Measurements from ENCODE around the gene FHOD3.

FHOD3 gene

DNA sequence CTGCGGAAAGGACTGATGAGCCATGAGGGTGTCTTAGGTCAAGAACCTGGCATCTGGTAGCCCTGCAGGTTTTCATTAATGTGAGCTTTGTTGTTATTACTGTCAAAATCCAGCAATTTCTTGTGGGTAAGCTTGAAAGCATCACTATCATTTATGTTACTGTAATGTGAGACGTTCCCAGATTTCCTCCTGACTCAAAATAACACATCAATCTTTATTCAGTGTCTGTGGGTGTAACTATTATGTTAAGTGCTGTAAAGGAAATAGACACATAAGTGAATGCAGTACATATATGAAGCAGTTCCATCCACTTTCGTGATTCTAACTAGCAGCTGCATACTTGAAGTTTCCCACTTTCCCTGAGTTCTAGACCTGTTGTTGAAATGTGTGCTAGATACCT lies 89.8 kb downstream of the FHOD3 start:
- no peak for DNase-seq

DNA sequence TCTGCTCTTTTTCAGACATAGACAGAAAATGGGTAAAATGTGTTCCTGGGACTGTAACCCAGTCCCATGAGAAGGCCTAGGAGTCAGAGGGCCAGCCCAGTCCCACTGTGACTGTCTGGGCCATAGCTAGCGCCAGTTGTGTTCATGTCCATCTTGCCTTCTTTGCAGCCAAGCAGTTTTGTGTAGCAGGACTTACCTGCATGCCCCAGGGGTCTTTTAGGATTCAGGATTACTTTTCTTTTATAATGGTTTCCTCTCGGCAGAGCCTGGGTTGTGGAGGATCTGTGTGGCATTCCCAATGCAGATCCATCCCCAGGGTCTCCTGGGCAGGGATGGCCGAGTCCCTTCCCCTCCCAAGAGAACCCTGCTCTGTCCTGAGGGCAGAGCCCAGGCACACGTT lies 90.8 kb downstream of the FHOD3 start:
- no peak for DNase-seq

DNA sequence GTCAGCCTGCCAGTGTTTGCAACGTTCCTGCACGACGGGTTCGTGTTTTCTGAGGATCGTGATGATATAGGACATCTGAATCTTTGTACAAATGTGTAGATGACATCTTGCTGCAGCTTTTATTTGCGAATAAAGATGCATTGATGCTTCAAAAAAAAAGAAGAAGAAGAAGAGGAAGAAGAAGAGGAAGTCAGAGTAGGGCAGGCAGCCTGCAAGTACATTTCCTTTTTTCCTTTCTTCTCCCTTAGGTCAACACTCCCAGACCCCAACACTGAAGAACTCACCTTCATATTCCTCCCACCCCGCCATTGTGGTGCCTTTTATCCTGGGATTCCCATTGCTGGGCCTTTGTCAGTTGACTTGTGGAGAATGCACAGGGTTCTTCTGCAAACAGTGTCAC lies 91.5 kb downstream of the FHOD3 start:
- DNase-seq: no peak

DNA sequence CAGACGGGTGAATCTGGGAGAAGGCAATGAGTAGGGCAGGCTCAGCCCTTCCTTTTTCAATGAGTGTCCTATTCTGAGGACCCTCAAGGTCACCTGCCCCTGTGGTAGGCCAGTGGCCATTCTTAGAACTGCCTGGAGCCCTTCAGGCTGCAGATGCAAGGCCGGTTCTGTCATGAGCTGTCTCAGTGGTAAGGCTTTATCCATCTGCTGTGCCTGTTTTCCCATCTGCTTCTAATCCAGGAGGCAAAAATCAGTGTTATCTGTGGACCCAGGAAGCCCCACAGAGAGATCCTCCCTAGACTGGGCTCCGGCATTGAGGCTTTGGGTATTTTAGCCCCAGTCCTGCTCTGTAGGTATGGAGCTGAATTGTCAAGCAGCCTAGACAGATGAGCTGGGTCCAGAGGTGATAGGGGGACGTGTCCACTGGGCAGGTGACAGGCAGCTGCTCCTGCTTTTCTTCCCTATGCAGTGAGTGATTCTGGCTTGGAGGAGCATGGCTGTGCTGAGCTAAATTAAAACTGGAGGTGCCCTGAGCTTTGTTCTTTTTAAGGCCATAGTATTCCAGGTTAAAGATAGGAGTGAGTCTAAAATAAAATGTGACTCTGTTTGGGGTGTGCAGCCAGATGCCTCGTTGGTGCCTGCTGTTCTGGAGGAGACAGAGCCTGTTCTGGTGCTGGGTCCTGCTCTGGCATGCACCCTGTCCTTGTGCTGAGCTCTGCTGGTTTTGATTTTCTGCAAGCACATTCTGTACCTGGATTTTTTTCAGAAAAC lies 92.5 kb downstream of the FHOD3 start:
- no peak for DNase-seq

DNA sequence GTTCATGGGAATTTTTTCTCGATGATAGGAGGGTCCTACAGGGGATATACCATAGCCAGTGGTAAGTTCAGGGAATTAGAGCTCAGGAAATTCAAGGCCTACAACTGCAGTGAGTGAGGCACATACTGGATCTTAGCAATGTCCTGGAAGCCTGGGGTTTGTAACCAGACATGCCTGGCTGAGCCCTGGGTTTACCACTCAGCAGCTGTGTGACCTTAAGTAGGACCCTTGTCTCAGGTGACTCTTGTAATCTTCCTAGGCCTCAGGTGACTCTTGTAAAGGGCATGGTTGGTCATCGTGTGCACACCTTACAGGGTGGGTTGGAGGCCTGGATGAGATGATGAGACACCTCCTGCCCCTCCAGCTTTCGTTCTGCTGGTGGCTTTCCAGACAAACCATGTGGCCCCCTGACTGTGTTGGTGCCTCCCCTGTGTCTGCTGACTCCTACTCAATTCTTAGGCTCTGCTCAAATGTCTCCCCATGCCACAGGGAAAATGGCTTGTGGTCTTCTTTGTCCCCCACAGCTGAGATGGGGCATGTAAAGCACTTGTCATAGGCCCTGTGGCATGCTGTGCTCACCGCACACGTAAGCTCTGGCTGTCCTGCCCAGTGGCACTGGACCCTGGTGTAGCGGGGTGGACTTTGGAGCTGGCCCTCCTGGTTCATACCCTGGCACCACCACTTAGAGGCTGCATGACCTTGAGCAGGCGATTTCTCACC lies 94.1 kb downstream of the FHOD3 start:
- DNase-seq: no peak

DNA sequence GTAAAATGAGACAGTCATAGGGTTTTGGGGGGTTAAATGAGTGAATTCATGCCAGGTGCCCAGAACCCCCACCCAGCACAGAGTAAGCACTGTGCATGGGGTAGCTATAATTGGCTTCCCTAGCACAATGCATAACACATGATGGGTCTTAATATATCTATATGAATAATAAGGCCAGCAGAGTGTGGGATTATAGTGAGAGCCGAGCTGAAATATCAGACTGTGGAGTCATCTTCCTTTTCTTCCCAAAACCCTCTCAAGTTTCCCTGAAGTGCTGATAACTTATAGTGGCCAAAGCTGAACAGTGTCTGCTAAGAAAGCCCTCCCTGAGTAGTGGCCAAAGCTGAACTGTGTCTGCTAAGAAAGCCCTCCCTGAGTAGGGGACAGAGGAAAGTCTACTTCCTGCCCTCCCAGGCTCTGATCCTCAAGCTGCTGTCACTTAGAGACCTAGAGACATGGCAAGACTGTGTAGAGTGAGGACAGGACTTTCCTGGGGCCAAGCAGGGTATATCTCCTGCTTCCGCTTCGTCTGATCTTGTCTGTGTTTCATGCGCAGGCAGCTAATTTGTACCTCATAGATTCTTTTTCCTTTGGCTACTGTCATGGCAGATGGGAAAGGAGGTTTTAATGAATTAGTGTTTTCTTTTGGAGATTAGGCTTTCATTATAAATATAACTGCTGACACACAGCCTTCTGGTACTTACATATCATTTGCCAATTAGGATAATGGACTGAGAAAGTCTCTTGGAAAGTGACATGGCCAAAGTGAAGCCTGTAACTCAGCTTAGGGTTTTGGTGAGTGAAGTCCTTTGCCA lies 94.9 kb downstream of the FHOD3 start:
- no peak for DNase-seq

DNA sequence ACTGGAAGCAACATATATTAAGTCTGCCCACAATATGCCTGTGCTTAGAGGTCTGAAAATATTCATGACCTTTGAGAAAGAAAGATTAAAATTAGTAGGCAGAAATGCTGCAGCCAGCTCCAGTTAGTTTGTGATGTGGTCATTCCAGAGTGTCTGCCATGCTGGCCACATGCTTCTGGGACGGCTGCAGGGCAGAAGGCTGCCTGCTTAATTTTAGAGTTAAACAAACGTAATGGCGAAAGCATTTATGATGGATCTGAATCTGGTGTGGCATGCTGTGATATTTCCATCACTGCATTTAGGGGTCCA lies 95.4 kb downstream of the FHOD3 start:
- DNase-seq: no peak

DNA sequence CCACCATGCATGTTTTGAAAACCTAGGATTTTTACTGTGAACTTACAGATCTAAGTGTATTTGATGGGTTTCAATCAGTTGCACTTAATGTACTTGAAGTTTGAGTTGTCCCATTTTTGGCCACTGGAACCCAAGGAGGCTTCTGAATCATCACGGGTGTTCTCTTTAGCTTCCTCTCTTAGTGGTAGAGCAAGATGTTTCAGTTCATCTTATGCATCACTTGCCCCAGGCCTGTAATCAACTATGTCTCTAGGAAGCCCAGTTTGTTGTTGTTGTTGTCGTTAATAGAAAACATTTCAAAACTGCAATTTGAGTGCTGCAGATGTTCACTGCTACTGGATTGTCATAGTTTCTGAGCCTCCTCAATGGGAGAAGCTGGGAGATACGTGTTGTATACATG lies 97.0 kb downstream of the FHOD3 start:
- DNase-seq: no peak

DNA sequence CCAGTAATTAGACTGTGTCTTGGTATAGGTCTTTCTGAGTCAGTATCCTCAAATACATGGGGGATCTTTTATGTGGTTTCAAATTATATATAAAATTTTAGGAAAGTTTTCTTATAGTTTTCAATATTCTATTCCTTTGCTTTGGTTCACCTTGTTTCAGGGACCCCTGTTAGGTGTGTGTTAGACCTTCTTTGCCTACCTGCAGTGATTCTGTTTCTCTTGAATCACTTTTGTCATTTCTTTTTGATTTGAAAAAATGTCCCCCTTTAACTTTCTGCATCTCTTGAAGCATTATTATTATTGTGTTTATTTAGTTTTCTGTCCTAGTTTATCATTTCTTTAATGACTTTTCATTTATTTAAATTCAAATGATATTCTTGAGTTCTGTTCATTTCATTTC lies 98.7 kb downstream of the FHOD3 start:
- no peak for DNase-seq

DNA sequence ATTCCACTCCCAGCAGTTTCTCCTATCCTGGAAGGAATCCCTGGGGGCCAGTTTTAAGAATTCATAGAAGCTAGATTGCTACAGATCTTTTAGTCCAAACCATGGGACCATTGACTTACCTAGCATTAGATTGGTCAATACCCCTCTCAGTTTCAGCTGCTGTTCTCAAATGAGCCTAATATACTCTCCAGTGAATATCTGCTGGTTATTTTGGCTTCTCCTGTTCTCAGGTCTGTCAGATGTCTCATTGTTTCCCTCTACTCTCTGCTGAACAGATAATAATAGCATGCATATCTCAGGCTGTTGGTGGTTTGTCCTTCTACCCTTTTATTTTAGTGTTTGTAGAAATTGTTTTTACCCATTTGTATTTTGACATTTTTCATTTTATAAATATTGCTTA lies 99.5 kb downstream of the FHOD3 start:
- no peak for DNase-seq

DNA sequence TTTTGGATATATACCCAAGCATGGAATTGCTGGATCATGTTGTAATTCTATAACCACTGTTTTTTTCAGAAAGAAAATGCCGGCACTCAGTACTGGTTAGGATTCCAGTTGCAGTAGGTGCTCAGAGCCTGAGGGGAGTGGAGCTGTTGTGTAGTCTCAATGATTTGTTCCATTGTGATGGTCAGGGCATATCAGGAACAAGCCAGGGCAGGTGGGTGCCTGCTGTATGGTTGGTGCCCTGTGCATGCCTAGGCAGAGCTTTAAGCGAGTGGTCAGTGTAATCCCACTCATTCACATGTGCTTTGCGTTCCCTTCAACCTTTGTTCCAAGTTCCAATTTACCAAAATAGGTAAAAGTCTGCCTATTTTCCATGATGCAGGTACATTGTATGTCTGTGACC lies 100.9 kb downstream of the FHOD3 start:
- no peak for DNase-seq

DNA sequence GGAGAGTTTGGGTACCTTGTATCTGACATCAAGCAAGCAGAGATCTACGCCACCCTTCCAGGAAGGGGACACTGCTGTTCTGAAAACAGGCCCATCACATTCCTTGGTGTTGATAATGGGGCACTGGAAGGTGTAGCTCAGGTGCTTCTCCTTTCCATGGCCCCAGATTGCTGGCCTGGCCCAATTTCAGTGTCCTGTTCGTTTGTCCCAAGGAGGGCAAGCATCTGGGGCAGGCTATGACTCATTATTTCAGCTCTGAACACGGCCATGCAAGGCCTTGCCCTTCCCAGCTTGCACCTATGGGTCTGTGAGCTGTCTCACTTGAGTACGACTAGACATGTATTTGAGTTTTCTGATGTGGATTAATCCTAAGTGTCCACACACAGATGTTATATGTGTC lies 101.5 kb downstream of the FHOD3 start:
- DNase-seq: no peak

DNA sequence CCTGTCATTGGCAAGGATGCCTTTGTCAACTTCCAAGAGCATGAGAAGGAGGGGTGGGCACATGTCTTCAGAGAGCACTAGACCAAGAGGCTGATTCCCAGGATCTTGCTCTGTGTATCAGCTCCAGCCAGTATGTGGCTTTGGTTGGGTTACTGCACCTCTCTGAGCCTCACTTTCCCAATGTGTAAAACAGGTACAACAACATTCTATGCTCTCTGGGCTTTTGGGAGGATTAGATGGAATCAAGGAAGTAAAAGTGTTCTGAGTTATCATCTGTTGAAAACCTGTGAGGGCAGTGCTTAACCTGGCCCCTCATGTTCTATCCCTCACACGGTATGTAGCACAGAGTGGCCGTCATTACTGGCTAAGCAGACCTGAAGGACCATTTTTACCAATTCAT lies 103.9 kb downstream of the FHOD3 start:
- no peak for DNase-seq

DNA sequence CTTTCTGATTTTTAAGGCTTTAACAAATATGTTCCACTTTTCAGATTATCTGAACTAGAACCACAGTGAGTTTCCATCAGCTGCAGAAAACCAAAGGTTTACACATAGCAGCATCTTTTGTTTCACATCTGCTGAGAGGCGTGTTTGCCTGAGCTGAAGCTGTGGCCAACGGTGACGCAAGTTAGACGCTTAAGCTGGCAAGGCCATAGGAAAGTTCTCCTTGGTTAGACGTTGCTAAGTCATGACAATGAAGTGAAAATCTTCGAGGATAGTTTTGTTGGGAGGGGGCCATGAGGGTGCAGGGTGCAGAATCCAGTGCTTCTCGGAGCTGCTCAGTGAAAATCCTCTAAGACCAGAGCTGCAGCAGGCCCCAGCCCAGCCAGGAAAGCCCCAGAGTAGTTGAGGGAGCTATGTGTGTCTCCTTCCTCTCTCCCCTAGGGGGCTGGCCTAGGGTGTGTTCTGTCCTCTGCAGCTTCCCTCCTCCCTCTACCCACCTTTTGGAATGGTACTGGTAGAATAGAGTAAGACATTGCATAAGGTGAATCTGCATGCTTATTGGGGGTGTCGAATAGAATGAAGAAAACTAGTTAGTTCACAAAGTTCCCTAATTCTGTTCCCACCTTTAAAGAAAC lies 105.4 kb downstream of the FHOD3 start:
- DNase-seq: no peak

DNA sequence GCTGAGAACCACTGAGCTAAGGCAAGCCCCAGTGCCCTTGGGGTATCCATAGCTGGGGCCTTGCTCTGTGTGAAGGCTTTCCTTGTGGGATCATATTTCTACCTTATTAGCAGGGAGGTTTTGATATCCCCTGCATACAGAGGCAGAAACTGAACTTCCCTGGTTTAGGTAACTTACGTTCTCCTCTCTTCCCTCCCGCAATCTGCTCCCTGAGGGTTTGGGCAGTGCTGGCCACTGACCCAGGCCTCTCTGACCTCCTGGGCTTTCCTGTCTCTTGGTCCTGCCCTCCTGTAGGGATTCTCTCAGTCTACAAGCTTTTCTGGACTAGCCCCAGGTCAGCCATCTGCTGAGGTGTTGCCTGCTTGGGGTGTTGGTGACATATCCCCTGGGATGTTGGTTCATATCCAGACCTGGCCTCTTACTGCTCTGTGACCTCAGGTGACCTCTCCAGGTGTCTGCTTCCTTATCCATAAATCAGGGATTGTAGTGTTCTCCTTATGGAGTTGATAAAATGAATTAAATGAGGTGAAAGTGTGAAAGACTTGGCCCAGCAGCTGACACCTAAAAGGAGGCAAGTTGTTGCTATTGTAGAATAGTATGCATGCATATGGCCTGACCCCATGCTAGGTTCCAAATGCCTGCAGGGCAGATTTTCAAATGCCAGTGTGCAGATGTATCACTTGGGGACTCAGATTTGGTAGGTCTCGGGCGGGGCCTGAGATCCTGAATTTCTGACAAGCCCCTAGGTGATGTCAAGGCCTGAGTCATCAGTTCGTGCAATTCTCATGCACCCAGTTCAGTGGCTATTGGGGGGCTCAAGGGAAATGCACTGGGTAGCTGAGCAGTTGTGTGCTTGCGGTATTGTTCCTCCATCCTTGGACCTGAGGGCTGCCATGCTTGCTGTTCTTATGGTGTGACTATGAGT lies 106.6 kb downstream of the FHOD3 start:
- no peak for DNase-seq

DNA sequence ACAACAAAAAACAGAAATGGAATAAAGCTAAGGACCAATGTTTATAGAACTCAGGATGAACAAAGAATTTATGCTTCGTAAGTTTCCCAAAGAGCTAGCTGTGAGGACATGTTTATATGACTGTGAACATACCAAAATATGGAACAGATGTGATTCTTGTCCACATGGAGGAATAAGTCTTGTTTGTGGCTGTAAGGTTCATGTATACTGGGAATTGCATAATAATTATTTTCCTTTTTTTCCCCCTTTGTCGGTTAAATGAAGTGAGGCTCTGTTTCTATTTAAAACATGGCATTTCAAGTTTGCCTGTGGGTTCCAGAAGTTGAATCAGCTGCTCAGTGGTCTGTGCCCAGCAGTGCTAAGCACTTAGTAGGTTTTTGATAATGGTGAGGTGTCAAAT lies 108.1 kb downstream of the FHOD3 start:
- DNase-seq: no peak

DNA sequence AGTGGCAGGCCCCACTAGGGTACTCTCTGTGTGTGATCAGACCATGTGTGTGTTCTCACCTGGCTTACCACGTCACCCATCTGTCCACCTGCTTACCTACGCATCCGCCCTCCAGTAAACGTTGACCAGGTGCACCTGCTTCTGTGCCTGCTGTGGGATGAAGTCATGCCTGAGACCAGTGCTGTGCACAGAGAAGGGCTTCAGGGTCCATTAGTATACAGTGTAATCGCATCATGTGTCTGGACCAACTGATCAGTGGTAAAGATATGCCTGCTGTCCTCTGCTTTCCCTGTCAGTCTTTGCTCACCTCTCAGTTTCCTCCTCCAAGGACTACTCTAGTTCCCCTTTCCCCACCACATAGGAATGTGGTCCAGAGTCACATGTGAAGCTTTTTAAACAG lies 109.3 kb downstream of the FHOD3 start:
- no peak for DNase-seq

DNA sequence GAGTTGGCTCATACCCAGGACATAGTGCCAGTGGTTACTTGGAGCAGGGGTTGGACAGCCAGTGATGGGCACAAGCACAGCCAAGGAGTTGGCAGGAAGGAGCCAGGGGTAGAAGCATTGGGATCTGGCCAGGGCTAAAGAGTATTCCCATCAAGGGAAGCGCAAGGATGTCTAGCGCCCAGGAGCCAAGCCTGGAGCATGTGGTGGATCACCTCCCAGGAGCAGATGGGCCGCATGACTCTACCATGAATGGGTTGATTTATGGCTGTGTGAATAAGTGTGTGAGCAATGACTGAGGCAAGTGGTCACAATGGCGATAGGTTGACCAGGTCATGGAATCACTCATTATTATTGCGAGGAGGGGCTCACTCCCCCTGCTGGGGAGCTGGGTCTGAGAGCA lies 111.1 kb downstream of the FHOD3 start:
- no peak for DNase-seq

DNA sequence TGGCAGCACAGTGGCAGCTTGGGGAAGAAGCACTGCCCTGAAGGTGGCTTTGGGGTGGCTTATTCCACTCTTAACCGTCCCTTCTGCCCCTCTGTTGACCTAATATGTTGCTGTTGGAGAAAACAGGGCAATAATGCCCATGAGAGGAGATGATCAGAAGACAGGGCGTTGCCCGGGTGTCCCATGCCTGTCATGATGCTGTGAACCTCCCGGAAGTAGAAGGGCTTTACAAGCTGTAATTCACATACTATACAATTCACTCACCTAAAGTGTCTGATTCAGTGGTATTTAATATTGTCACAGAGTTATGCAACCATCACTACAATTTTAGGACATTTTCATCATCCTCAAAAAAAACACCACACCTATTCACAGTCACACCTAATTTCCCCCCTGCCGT lies 112.3 kb downstream of the FHOD3 start:
- no peak for DNase-seq

DNA sequence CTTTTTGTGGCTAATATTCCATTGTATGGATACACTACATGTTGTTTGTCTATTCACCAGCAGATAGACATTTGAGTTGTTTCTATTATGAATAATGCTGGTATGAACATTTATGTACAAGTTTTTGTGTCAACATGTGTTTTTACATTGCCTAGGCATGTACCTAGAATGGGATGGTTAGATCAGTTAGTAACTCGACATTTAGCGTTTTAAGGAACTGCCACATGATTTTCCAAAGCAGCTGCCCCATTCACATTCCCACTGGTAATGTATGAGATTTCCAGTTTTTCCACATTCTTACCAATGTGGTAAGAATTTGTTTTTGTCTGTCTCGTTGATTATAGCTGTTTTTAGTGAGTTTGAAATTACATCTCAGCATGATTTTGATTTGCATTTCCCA lies 112.8 kb downstream of the FHOD3 start:
- DNase-seq: no peak

DNA sequence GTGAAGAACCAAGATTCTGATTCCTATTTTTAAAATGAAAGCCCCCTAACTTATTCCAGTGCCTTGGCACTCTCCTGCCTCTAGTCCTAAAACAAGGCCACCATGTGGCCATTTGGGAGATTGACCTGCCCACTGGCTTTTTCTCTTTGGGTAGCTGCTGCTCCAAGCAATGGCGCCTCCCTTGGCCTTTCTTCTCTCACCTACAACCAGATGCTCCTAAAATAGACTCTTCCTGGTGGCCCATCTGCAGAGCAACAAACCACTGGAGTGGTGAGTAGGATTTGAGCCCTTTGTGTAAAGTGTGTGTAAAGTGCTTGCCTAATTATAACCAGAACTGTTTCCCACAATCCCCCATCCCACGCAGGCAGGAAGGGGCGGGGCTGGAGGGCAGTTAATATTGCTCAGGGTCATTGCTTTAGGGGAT lies 114.2 kb downstream of the FHOD3 start:
- no peak for DNase-seq

DNA sequence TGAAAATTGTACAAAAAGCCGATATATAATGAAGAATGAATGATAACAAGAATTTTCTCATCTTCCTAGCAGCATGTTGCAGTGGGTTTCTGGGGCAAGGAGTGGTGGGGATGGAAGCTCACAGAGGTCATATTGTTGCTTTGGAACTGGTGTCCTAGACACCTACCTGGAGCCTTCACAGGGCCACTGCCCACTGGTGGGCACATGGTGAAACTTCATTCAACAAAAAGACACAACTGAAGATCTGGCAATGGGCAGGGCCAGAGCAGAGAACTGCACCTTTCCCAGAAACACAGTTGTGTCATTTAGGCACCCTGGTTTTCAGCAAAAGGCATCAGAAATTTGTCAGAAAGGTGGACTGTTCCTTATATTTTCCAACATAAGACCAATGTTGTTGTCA lies 115.3 kb downstream of the FHOD3 start:
- DNase-seq: no peak

DNA sequence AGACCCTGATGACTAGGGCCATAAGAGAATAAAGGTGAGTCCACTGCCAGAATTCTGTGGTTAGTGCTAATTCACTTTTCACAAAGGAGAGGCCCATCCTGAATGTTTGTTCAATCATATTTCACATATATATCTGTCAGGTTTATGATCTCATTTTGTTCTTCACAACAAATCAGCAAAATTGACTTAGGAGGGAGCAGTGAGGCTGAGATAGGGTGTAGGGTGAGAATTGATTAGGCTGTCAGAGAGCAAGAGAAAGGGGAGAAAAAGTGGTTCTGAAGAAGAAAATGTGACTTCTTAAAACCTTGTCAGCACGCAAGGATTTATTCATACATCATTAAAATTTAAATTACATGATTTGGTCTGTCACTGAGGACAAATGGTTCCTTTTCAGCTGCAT lies 117.7 kb downstream of the FHOD3 start:
- DNase-seq: no peak

All from stimulated activated CD4-positive, alpha-beta T cell treated with anti-CD3 and anti-CD28 coated beads, Interleukin-1b, Interleukin-23, amount 100 ng/mL, for 48 hours (primary cell).